CD4-positive, alpha-beta T cell (primary cell): ENCODE results near the gene CCT3. TPM values are rescaled to one million over a fixed set of nuclear protein-coding genes. Genes with fewer than 3 reads are reported as not detected.

Experiments used
- ATAC-seq: fragments of 200-7000 bp; cut with Tn5 transposase; one replicate; pipeline ENCODE4 v1.10.0; 2022; ENCODE audit warnings: mild to moderate bottlenecking; ENCODE audit not compliant: poor library complexity
- CTCF ChIA-PET: fragments of 350-600 bp; sonication (Branson Sonifier 250); formaldehyde crosslinking; loops from one replicate; lab custom pipeline; 2021; ENCODE audit warnings: antibody characterized with exemption, inconsistent platforms; lab: Charles Lee
- POLR2A ChIA-PET: fragments of 350-600 bp; sonication (Branson Sonifier 250); formaldehyde crosslinking; loops from one replicate; lab custom pipeline; 2021; ENCODE audit warnings: antibody characterized with exemption, inconsistent platforms; lab: Charles Lee
- DNase-seq, 14 experiments: peaks; one replicate each; pipeline ENCODE4 v3.0.0-alpha.2; 2013 to 2020; ENCODE audit warnings: mixed read lengths in 2 of 14
- H3K27ac ChIP-seq, 2 donors: one replicate each; pipeline versions ENCODE4 v1.5.1 to v1.7.0; 2013; ENCODE audit warnings: low read length in 2 of 2, low read depth in 1 of 2, mild to moderate bottlenecking in 1 of 2
- H3K27me3 ChIP-seq, 2 experiments: 1 replicate in 1 of 2; 2 replicates in 1 of 2; pipeline versions ENCODE4 v1.6.1 to v1.7.0; 2013; ENCODE audit warnings: low read length in 2 of 2, control low read depth in 1 of 2, mild to moderate bottlenecking in 1 of 2, moderate library complexity in 1 of 2; ENCODE audit not compliant: insufficient read depth in 2 of 2, control insufficient read depth in 1 of 2
- H3K36me3 ChIP-seq: one replicate; pipeline ENCODE4 v1.6.1; 2013; ENCODE audit warnings: low read length, control low read depth; ENCODE audit not compliant: insufficient read depth
- H3K4me1 ChIP-seq: one replicate; pipeline ENCODE4 v1.6.1; 2013; ENCODE audit warnings: low read length, control low read depth; ENCODE audit not compliant: insufficient read depth
- H3K4me3 ChIP-seq: one replicate; pipeline ENCODE4 v1.5.1; 2013; ENCODE audit warnings: mild to moderate bottlenecking, low read length, moderate library complexity
- H3K9me3 ChIP-seq, 2 experiments: 1 replicate in 1 of 2; 2 replicates in 1 of 2; pipeline versions ENCODE4 v1.6.1 to v1.7.0; 2013; ENCODE audit warnings: low read length in 2 of 2, mild to moderate bottlenecking in 2 of 2, control low read depth in 1 of 2, moderate library complexity in 1 of 2; ENCODE audit not compliant: control insufficient read depth in 1 of 2, insufficient read depth in 1 of 2
- H3K27ac Mint-ChIP-seq: one replicate; pipeline ENCODE4 v1.8.0; 2020; ENCODE audit warnings: mixed read lengths
- H3K27me3 Mint-ChIP-seq: one replicate; pipeline ENCODE4 v1.8.0; 2021; ENCODE audit warnings: mixed read lengths
- H3K36me3 Mint-ChIP-seq: one replicate; pipeline ENCODE4 v1.8.0; 2021; ENCODE audit warnings: low read depth, mixed read lengths
- H3K4me1 Mint-ChIP-seq: one replicate; pipeline ENCODE4 v1.8.0; 2021; ENCODE audit warnings: low read depth, mixed read lengths
- H3K4me3 Mint-ChIP-seq: one replicate; pipeline ENCODE4 v1.8.0; 2020; ENCODE audit warnings: mild to moderate bottlenecking, mixed read lengths
- H3K9me3 Mint-ChIP-seq: one replicate; pipeline ENCODE4 v1.8.0; 2020; ENCODE audit warnings: mixed read lengths
- intact Hi-C, 2 experiments: fragments of 100-400 bp; cut with DNase I in 1 of 2; cut with micrococcal nuclease in 1 of 2; formaldehyde crosslinking; loops; one replicate each; pipeline versions ENCODE4 v1.15.1 to v1.9.0; 2023 to 2025; cut with DNase I, micrococcal nuclease
- total RNA-seq, 174 experiments: library from RNA in 2 of 174; stranded (reverse) in 2 of 174; gene quantifications; one replicate each; pipeline ENCODE4 v1.2.3 and lab custom pipeline; 2021 to 2026
- TF ChIP-seq, protein P1 (sequence below): fragments of 200-600 bp; IDR thresholded peaks from one replicate; pipeline ENCODE4 v1.8.0; 2022; ENCODE audit warnings: antibody characterized with exemption, mild to moderate bottlenecking

CCT3 gene
- total RNA-seq, 2 experiments from 2014 or later = 49.6 to 50.2 TPM

DNA sequence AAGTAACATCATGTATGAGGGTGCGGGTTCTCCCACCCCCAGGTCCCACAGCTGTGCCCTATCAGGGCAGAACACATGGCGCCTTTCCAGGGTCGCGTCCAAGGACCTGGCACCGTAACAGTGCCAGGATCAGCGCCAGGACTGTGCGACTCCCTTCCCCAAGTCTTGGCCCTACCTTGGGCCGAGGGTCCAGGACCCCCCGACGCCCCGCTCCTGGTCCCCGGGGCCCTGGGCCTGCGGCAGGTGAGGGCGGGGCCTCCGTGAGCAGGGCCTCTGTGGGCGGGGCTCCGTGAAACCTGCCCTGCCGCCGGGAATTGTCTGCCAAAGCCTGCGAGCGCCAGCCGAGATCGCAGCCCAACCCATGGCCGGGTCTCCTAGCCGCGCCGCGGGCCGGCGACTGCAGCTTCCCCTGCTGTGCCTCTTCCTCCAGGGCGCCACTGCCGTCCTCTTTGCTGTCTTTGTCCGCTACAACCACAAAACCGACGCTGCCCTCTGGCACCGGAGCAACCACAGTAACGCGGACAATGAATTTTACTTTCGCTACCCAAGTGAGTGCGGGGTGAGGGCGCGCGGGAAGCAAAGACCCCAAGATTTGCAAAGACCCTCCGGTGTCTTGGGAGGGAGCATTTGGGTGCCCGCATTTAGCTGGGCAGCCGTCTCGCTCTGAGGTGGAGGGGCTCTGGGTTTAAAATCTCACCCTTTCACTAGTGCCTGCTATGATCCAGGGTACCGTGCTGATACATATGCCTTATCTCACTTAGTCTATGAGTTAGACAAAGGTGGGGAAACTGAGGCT, 31.0 kb upstream of the CCT3 start, which contains the start of gene RHBG:
Gene RHBG (plus strand): TSS at position 323 of the 796 bp plus-strand sequence. CDS start 39 bp downstream, at position 362.
- peak in 6 of 14 experiments; percentile 11 to 50 (median 32) for DNase-seq
- peak within 1 kb of the TSS; percentile 37 for H3K4me3 ChIP-seq

DNA sequence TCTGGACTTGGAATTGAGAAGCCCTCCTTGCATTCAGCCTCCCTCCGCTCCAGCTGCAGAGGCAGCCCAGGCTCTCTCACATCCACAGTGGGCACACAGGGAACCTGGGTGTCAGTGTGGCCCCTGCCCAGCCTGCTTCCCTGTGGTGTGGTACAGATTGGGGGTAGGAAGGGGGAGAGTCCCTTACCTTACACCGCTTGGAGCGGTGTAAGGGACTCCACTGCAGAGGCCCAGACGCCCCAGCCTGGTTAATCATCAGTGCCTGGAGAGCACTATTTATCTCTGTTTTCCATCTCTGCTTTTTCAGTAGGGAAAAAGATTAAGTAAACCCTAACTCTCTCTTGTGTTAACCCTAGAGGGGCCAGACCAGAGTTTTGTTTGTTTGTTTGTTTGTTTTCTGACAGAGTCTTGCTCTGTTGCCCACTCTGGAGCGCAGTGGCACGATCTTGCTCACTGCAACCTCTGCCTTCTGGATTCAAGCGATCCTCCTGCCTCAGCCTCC, 30.1 kb upstream of the CCT3 start:
- Mint-ChIP-seq H3K27ac (no peak overlapping the region), H3K9me3 (no peaks in the 10 kb centered on the region), H3K4me1 (no peaks in the 10 kb centered on the region), H3K36me3 (no peaks in the 10 kb centered on the region), H3K27me3 (peaks cover 73% of the 10 kb centered on the region), H3K4me3 (no peak overlapping the region)
- Histone ChIP-seq H3K4me1 (peaks cover 7% of the 10 kb centered on the region), H3K27ac (no peak overlapping the region), H3K36me3 (no peaks in the 10 kb centered on the region), H3K4me3 (no peak overlapping the region), H3K9me3 (peaks cover 0 to 8% of the 10 kb centered on the region in 2 experiments), H3K27me3 (peaks cover 31 to 53% of the 10 kb centered on the region in 2 experiments)
- DNase-seq (no peak), ATAC-seq (no peak)
- intact Hi-C loops = no loop called here
- ChIA-PET CTCF (no interaction called here), POLR2A (no interaction called here)
- TF ChIP-seq, protein P1, sequence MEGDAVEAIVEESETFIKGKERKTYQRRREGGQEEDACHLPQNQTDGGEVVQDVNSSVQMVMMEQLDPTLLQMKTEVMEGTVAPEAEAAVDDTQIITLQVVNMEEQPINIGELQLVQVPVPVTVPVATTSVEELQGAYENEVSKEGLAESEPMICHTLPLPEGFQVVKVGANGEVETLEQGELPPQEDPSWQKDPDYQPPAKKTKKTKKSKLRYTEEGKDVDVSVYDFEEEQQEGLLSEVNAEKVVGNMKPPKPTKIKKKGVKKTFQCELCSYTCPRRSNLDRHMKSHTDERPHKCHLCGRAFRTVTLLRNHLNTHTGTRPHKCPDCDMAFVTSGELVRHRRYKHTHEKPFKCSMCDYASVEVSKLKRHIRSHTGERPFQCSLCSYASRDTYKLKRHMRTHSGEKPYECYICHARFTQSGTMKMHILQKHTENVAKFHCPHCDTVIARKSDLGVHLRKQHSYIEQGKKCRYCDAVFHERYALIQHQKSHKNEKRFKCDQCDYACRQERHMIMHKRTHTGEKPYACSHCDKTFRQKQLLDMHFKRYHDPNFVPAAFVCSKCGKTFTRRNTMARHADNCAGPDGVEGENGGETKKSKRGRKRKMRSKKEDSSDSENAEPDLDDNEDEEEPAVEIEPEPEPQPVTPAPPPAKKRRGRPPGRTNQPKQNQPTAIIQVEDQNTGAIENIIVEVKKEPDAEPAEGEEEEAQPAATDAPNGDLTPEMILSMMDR = no peak

More for the DNA sequence above, 31.0 kb upstream of the CCT3 start, which contains the start of gene RHBG:
- POLR2A ChIA-PET = no interaction called here
- H3K36me3 Mint-ChIP-seq = no peaks in the 10 kb centered on the region
- no peak within 1 kb of the TSS for H3K27ac Mint-ChIP-seq
- H3K9me3 Mint-ChIP-seq = no peaks in the 10 kb centered on the region
- ATAC-seq = peak; percentile 65
- CTCF ChIA-PET = no interaction called here
- intact Hi-C loops = no loop called here
- peaks cover 0 to 8% of the 10 kb centered on the region in 2 experiments for H3K9me3 ChIP-seq
- H3K27me3 Mint-ChIP-seq = peaks cover 72% of the 10 kb centered on the region
- peaks cover 7% of the 10 kb centered on the region for H3K4me1 ChIP-seq
- no peaks in the 10 kb centered on the region for H3K4me1 Mint-ChIP-seq
- TF ChIP-seq, protein P1 = no peak
- no peaks in the 10 kb centered on the region for H3K36me3 ChIP-seq
- H3K27ac ChIP-seq = no peak within 1 kb of the TSS
- peak within 1 kb of the TSS; percentile 56 for H3K4me3 Mint-ChIP-seq
- H3K27me3 ChIP-seq = peaks cover 29 to 53% of the 10 kb centered on the region in 2 experiments

DNA sequence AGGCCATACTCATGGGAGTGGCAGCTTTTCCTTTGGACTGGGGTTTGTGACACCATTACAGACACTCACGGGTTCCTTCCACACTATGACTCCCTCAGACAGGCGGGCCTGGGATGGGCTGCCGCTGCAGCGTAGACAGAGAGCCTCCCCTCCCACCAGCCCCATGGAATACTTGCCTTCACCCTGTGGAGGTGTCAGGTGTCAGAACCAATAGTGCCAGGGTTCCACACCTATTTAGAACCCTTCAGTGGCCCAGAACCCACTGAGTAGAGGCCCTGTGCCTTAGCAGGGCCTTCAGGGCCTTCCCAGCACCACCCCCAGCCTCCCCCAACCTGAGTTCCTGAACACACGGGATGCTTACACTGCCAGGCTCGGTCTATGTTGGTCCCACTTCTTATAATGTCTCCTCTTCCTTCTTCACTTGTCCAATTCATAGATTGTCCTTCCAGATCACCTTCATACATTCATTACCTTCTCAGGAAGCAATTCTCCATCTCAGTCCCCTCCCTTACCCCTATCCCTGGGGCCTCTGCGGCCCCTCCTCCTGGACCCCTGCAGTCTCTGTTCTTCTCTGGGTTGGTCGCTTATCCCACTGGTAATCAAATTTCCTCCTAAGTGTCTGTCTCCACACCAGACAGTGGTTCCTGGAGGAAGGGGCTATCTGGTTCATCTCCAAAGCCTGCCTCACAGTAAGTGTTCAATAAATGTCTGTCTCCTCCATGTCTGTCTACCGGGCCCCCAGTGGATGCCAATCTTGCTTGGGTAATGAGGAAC, 29.5 kb upstream of the CCT3 start:
- Histone ChIP-seq H3K4me3 (no peak overlapping the region), H3K9me3 (peaks cover 0 to 8% of the 10 kb centered on the region in 2 experiments), H3K27me3 (peaks cover 28 to 53% of the 10 kb centered on the region in 2 experiments), H3K4me1 (peaks cover 7% of the 10 kb centered on the region), H3K27ac (no peak overlapping the region), H3K36me3 (no peaks in the 10 kb centered on the region)
- no peak for DNase-seq
- ChIA-PET POLR2A (no interaction called here), CTCF (no interaction called here)
- Mint-ChIP-seq H3K36me3 (no peaks in the 10 kb centered on the region), H3K4me3 (no peak overlapping the region), H3K27me3 (peaks cover 72% of the 10 kb centered on the region), H3K9me3 (no peaks in the 10 kb centered on the region), H3K4me1 (no peaks in the 10 kb centered on the region), H3K27ac (no peak overlapping the region)
- TF ChIP-seq, protein P1 = no peak
- ATAC-seq = no peak
- intact Hi-C loops = no loop called here
